SK-N-SH treated with all-trans-retinoic acid at 6 μM for 48 hours (cell line): Measurements from ENCODE around the gene CDCA8.

Experiments used
- ATAC-seq: fragments of 200-7000 bp; cut with Tn5 transposase; 3 replicates; pipeline ENCODE4 v1.9.1; 2020; ENCODE audit warnings: mild to moderate bottlenecking, moderate library complexity
- ARNTL ChIP-seq: fragments of 450-650 bp; formaldehyde crosslinking; IDR thresholded peaks from 2 replicates; pipeline ENCODE4 v1.5.0; 2020; ENCODE audit warnings: low read depth, mild to moderate bottlenecking, moderate library complexity, borderline replicate concordance
- BACH2 ChIP-seq: fragments of 250-450 bp; sonication (Bioruptor Pico); IDR thresholded peaks from 2 replicates; pipeline ENCODE4 v1.9.0; 2021; ENCODE audit warnings: mild to moderate bottlenecking, borderline replicate concordance
- CREB5 ChIP-seq: fragments of 250-450 bp; sonication (Bioruptor Pico); IDR thresholded peaks from 2 replicates; pipeline ENCODE4 v1.5.1; 2020; ENCODE audit warnings: low read depth, mild to moderate bottlenecking, moderate library complexity
- CSRNP3 ChIP-seq: fragments of 250-450 bp; sonication (Bioruptor Pico); IDR thresholded peaks from 2 replicates; pipeline ENCODE4 v1.5.1; 2021; ENCODE audit warnings: mild to moderate bottlenecking, moderate library complexity
- ESRRG ChIP-seq: fragments of 250-450 bp; sonication (Bioruptor Pico); IDR thresholded peaks from 2 replicates; pipeline ENCODE4 v1.6.1; 2021; ENCODE audit warnings: mild to moderate bottlenecking
- GLIS3 ChIP-seq: fragments of 250-450 bp; sonication (Bioruptor Pico); IDR thresholded peaks from 2 replicates; pipeline ENCODE4 v1.5.0; 2020; ENCODE audit warnings: mild to moderate bottlenecking, moderate library complexity
- ISL1 ChIP-seq: fragments of 250-450 bp; sonication (Bioruptor Pico); IDR thresholded peaks from 2 replicates; pipeline ENCODE4 v2.1.2; 2022; ENCODE audit warnings: mild to moderate bottlenecking, moderate library complexity
- POU6F1 ChIP-seq: fragments of 250-450 bp; sonication (Bioruptor Pico); IDR thresholded peaks from 2 replicates; pipeline ENCODE4 v1.8.0; 2021; ENCODE audit warnings: low read depth, mild to moderate bottlenecking, moderate library complexity, borderline replicate concordance
- PPARA ChIP-seq: fragments of 250-450 bp; sonication (Bioruptor Pico); IDR thresholded peaks from 2 replicates; pipeline ENCODE4 v1.5.0; 2020; ENCODE audit warnings: mild to moderate bottlenecking, borderline replicate concordance
- RARB ChIP-seq: fragments of 250-450 bp; sonication (Bioruptor Pico); IDR thresholded peaks from 2 replicates; pipeline ENCODE4 v1.8.0; 2021; ENCODE audit warnings: mild to moderate bottlenecking, moderate library complexity
- SNAI2 ChIP-seq: fragments of 250-450 bp; sonication (Bioruptor Pico); IDR thresholded peaks from 2 replicates; pipeline ENCODE4 v1.5.0; 2020; ENCODE audit warnings: mild to moderate bottlenecking, moderate library complexity
- TOX ChIP-seq: fragments of 250-450 bp; sonication (Bioruptor Pico); IDR thresholded peaks from 2 replicates; pipeline ENCODE4 v1.8.0; 2021; ENCODE audit warnings: mild to moderate bottlenecking, moderate library complexity, borderline replicate concordance
- TSHZ2 ChIP-seq: fragments of 250-450 bp; sonication (Bioruptor Pico); IDR thresholded peaks from 2 replicates; pipeline ENCODE4 v1.5.0; 2020; ENCODE audit warnings: mild to moderate bottlenecking, moderate library complexity
- ZFP3 ChIP-seq: fragments of 250-450 bp; sonication (Bioruptor Pico); IDR thresholded peaks from 2 replicates; pipeline ENCODE4 v1.5.0; 2020; ENCODE audit warnings: mild to moderate bottlenecking, moderate library complexity
- ZFP30 ChIP-seq: fragments of 450-650 bp; formaldehyde crosslinking; IDR thresholded peaks from 2 replicates; pipeline ENCODE4 v1.5.0; 2022; ENCODE audit warnings: mild to moderate bottlenecking, moderate library complexity
- ZNF565 ChIP-seq: fragments of 450-650 bp; formaldehyde crosslinking; conservative IDR thresholded peaks from 2 replicates; pipeline ENCODE4 v1.5.0; 2020; ENCODE audit warnings: low read depth, mild to moderate bottlenecking, moderate library complexity
- ZNF70 ChIP-seq: fragments of 450-650 bp; formaldehyde crosslinking; IDR thresholded peaks from 2 replicates; pipeline ENCODE4 v1.5.0; 2020; ENCODE audit warnings: mild to moderate bottlenecking, moderate library complexity
- TF ChIP-seq, protein P1 (sequence below): fragments of 250-450 bp; sonication (Bioruptor Pico); IDR thresholded peaks from 2 replicates; pipeline ENCODE4 v1.8.0; 2020; ENCODE audit warnings: mild to moderate bottlenecking, moderate library complexity, borderline replicate concordance

CDCA8 gene

DNA sequence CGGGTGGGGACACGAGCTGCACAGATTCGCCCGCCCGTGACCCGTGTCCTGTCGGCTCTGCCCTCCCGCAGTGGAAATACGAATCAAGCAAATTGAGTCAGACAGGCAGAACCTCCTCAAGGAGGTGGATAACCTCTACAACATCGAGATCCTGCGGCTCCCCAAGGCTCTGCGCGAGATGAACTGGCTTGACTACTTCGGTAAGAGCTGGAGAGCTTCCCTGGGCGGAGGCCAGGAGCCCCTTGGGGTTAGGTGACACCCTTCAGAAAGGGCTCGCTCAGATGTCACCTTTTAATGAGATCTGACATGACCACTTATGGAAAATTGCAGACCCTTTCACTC lies 489 bp downstream of the CDCA8 start:
- no peak for ATAC-seq
- TF ChIP-seq TSHZ2 (CRISPR knock-in tag) (no peak), GLIS3 (no peak), TOX (CRISPR knock-in tag) (no peak), ZFP3 (CRISPR knock-in tag) (no peak), POU6F1 (CRISPR knock-in tag) (no peak), ZNF70 (CRISPR knock-in tag) (no peak), ZFP30 (CRISPR knock-in tag) (no peak), ESRRG (CRISPR knock-in tag) (no peak), ZNF565 (CRISPR knock-in tag) (no peak)
- TF ChIP-seq, protein P1, sequence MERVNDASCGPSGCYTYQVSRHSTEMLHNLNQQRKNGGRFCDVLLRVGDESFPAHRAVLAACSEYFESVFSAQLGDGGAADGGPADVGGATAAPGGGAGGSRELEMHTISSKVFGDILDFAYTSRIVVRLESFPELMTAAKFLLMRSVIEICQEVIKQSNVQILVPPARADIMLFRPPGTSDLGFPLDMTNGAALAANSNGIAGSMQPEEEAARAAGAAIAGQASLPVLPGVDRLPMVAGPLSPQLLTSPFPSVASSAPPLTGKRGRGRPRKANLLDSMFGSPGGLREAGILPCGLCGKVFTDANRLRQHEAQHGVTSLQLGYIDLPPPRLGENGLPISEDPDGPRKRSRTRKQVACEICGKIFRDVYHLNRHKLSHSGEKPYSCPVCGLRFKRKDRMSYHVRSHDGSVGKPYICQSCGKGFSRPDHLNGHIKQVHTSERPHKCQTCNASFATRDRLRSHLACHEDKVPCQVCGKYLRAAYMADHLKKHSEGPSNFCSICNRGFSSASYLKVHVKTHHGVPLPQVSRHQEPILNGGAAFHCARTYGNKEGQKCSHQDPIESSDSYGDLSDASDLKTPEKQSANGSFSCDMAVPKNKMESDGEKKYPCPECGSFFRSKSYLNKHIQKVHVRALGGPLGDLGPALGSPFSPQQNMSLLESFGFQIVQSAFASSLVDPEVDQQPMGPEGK (CRISPR knock-in tag): no peak

DNA sequence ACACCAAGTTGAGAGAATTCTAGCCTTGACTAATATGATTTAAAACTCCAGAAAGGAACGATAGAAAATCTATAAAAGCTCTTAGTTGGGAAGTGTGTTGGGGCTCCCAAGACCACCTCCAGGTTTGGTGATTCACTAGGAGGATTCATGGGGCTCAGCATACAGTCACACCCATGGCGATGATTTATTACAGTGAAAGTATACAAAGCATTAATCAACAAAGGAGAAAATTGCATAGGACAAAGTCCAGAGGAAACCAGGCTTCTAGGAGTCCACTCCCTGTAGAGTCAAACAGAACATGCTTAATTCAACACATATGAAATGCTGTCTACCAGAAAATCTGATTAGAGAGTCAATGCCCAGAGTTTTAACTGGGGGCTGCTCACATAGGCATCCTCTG lies 4.8 kb downstream of the CDCA8 start:
- no peak for ATAC-seq
- no peak for TF ChIP-seq ZFP3 (CRISPR knock-in tag)
- no peak for TF ChIP-seq ZFP30 (CRISPR knock-in tag)
- no peak for TF ChIP-seq BACH2
- TF ChIP-seq, protein P1 (CRISPR knock-in tag): no peak
- TF ChIP-seq CSRNP3: no peak
- TF ChIP-seq RARB (CRISPR knock-in tag): no peak
- TF ChIP-seq CREB5 (CRISPR knock-in tag): no peak
- no peak for TF ChIP-seq ZNF565 (CRISPR knock-in tag)
- TF ChIP-seq SNAI2 (CRISPR knock-in tag): no peak
- no peak for TF ChIP-seq PPARA (CRISPR knock-in tag)
- no peak for TF ChIP-seq TSHZ2 (CRISPR knock-in tag)
- no peak for TF ChIP-seq ARNTL
- TF ChIP-seq POU6F1 (CRISPR knock-in tag): no peak
- no peak for TF ChIP-seq ZNF70 (CRISPR knock-in tag)
- no peak for TF ChIP-seq GLIS3
- TF ChIP-seq ISL1: no peak
- TF ChIP-seq, all 23 proteins: peak for 0
